ENCODE measurements around the gene TMPRSS6.
"Not testable (repeated sequence)": the region's sequence is repeated elsewhere in the genome, so short reads cannot be mapped to it uniquely, and the experiment has no call there.

The TMPRSS6 gene

DNA sequence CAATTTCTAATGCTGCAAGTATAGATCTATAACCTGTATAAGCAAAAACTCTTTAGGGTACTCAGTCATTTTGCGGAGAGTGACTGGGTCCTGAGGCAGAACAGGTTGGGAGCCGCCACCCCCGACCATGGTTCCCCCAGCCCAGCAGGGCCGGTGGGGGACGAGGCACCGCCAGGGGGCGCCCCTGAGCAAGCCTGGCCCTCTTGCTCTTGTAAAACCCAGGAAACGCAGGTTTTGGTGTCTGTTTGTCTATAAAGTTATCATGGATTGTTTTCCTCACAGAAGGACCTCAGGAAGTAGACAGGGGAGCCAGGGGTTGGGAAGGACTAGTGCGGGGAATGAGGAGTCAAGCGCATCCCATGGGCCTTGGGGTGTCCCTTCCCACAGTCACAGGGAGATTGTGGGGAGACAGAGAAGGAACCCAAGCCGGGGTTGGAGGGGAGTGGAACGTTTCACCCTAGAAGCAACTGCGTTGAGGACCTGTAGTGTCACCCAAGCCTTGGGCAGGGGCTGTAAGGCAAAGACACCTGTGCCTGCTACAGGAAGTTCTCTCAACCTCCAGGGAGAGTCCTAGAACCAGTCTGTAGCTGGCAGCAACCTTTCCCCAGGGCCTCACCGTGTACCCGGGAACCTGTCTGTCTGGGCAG is 31.6 kb downstream of the TMPRSS6 start:
- in situ Hi-C loops (cut with HindIII; ENCODE audit: low pct_ligation_motif_present, low pct_unique_long_range_greater_than_20kb, low sequenced_read_pairs) = no loop called here

DNA sequence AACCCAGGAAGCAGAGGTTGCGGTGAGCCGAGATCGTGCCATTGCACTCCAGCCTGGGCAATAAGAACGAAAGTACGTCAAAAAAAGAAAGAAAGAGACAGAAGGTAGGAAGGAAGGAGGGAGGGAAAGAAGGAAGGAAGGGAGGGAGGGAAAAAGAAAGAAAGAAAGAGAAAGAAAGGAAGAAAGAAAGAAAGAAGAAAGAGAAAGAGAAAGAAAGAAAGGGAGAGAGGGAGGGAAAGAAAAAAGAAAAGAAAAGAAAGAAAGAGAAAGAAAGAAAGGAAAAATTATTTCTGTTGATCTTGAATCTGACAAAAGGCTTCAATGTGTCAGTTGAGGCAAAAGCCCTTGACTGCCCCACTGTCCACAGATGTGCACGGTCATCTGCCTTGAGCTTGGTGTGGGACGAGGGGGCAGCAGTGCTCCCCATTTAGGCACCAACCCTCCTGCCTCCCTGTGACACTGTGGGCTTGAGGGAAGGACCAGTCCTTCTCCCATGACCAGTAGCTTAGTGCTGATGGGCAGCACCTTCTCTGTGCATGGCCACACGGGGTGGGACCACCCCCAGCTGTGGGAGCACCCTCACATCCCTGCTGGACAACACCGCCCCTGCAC is 33.6 kb downstream of the TMPRSS6 start:
- in situ Hi-C loops (cut with HindIII; ENCODE audit: low pct_ligation_motif_present, low pct_unique_long_range_greater_than_20kb, low sequenced_read_pairs) = no loop called here

More for the DNA sequence above, 31.6 kb downstream of the TMPRSS6 start:
- peak; percentile 27 for DNase-seq

DNA sequence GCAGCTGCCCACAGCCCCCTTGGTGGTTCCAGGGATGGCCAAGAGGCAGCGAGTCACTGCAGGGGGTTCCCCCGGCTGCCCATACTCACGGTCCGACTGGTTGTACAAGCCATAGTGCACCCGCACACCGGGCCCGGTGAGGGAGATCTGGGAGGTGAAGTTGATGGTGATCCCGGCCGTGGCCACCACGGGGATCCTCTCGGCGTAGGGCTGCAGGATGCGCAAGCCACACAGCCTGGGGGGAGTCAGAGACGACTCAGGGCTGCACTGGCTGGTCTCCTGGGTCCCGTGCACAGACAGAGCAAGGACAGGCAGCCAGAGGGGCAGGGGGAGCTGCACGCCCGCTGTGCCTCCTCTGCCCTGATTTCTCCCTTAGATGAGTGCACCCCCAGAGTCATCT is 34.5 kb downstream of the TMPRSS6 start:
- in situ Hi-C loops (cut with HindIII; ENCODE audit: low pct_ligation_motif_present, low pct_unique_long_range_greater_than_20kb, low sequenced_read_pairs) = no loop called here
- DNase-seq = no peak

More for the DNA sequence above, 33.6 kb downstream of the TMPRSS6 start:
- DNase-seq = no peak

DNA sequence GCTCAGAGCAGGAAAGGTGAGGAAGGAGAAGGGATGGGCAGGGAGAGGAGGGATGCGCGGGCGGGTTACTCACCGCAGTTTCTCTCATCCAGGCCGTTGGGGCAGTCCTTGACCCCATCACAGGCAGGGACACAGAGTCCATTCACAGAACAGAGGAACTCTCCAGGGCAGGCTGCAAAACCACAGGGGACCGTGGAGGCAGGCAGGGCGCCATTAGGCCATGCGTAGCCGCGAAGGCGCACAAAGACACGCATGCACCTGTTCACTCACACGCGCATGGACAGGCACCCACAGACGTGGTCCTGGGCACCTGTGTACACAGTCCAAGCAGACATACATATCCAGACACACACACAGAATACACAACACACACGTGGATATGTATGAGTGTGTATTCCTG is 35.0 kb downstream of the TMPRSS6 start:
- in situ Hi-C loops (cut with HindIII; ENCODE audit: low pct_ligation_motif_present, low pct_unique_long_range_greater_than_20kb, low sequenced_read_pairs) = no loop called here
- no peak for DNase-seq

DNA sequence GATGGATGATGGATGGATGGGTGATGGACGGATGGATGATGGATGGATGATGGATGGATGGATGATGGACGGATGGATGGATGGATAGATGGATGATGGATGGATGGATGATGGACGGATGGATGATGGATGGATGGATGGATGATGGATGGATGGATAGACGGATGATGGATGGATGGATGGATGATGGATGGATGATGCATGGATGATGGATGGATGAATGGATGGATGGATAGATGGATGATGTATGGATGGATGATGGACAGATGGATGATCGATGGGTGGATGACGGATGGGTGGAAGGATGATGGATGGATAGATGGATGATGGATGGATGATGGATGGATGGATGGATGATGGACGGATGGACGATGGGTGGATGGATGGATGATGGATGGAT is 36.8 kb downstream of the TMPRSS6 start:
- DNase-seq = no peak
- in situ Hi-C loops (cut with HindIII; ENCODE audit: low pct_ligation_motif_present, low pct_unique_long_range_greater_than_20kb, low sequenced_read_pairs) = no loop called here

DNA sequence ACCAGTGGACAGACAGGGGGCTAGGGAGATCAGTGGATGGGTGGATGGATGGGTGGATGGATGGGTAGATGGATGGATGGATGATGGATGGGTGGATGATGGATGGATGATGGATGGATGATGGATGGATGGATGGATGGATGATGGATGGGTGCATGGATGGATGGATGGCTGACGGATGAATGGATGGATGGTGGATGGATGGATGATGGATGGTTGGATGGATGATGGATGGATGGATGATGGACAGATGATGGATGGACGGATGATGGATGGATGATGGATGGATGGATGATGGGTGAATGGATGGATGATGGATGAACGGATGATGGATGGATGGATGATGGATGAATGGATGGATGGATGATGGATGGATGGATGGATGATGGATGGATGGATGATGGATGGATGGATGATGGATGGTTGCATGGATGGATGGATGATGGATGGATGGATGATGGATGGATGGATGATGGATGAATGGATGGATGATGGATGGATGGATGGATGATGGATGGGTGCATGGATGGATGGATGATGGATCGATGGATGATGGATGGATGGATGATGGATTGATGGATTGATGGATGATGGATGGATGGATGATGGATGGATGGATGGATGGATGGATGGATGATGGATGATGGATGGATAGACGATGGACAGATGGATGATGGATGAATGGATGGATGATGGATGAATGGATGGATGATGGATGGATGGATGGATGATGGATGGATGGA is 37.5 kb downstream of the TMPRSS6 start:
- in situ Hi-C loops (cut with HindIII; ENCODE audit: low pct_ligation_motif_present, low pct_unique_long_range_greater_than_20kb, low sequenced_read_pairs); DNase-seq: not testable (repeated sequence)

DNA sequence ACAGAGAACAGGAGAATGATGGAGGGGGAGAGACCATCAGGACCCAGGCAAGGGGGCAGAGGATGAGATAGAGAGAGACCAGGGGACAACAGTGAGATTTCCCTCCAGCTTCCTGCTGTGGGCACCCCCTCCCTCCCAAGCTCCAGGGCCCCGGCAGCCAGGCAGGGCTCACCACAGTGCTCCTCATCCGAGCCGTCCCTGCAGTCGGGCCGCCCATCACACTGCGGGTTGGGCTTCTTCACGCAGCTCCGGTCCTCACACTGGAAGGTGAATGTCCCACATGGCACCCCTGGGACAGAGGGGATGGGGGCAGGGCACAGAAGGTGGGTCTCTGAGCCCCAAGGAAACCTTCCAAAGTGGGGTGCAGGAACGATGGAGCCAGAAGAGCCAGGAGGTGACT is 38.8 kb downstream of the TMPRSS6 start:
- no peak for DNase-seq
- in situ Hi-C loops (cut with HindIII; ENCODE audit: low pct_ligation_motif_present, low pct_unique_long_range_greater_than_20kb, low sequenced_read_pairs) = no loop called here

DNA sequence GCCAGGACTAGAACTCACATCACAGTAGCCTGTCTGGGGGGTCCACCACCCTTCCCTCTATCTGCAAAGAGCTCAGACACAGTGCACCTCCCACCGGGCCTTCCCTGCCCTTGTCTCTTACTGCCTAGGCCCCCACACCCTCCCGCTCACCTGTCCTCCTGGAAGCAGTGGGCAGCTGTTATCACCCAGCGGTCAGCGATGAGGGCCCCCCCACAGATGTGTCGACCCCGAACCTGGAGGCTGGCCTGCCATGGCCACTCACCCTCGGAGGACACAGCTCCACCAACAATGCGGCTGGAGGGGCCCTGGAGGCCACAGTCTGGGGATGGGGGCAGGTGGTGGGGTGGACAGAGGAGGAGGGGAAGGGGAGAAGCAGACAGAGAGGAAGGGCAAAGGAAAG is 39.2 kb downstream of the TMPRSS6 start:
- in situ Hi-C loops (cut with HindIII; ENCODE audit: low pct_ligation_motif_present, low pct_unique_long_range_greater_than_20kb, low sequenced_read_pairs) = no loop called here
- no peak for DNase-seq

DNA sequence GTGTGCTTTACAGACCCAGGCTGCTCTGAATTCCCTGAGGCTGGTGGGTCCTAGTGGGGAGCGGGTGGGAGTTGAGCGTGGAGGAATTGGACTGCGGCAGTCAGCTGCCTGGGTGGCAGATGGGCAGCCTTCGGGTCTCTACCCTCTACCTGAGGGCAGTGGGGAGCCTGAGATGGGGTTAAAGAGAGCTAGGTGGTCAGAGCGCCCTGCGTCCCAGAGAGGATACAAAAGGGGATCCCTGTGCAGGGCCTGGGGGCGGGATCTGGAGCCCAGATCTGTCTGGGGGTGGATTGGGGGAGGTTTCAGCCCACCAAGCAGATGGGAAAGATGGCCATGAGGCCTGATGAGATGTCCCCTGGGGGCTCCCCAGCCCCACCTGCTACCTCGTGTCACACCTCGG is 39.8 kb downstream of the TMPRSS6 start:
- DNase-seq = no peak
- in situ Hi-C loops (cut with HindIII; ENCODE audit: low pct_ligation_motif_present, low pct_unique_long_range_greater_than_20kb, low sequenced_read_pairs) = no loop called here

DNA sequence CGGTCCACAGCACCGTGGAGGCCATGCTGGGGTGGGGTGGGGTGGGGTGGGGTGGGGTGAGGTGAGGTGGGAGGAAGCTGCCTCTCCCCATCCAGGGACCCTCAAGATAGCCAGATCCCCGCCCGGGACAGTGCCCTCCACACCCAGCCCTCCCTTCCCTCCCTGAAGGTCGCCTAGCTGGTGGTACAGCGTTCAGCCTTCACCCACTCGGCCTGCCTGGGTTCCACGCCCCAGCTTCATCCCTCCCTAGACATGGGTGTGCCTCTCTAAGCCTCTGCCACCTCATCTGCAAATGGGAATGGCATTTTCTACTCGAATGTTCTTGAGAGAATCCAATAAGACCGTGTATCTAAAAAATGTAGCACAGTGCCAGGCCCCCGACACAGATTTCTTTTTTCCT is 40.2 kb downstream of the TMPRSS6 start:
- in situ Hi-C loops (cut with HindIII; ENCODE audit: low pct_ligation_motif_present, low pct_unique_long_range_greater_than_20kb, low sequenced_read_pairs) = no loop called here
- DNase-seq = no peak

DNA sequence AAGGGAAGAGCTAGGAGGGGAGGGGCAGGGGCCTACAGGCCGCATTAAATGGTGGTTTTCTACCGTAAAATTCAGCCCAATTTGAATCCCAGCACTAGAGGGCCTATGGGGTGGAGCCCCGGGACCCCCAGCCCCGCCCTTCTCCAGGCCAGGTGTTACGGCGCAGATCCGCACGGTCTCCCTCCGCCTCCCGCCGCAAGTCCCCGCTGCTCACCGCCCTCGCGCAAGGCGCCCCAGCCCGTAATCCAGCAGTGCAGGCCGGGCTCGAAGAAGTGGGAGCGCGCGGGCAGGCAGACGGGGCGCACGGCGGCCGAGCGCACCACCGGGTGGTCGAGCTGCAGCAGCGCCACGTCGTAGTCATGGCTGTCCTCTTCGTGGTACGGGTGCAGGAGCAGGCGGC is 40.7 kb downstream of the TMPRSS6 start:
- DNase-seq = no peak

DNA sequence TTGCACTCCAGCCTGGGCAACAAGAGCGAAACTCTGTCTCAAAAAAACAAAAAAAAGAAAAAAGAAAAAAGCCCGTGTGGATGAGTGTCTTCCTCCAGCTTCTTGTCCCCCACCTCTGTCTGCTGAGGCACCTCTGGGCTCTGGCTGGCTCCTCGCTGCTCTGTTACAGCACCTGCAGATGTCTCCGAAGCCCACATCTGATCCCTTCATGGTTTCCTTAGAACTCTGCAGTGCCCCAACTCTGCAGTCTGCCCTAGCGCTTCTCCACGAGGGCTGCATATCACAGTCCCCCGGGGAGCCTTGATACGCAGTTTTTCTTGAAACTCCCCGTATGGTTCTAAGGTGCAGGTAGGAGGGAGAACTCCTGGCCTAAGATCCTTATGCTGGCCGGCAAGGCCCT is 42.1 kb downstream of the TMPRSS6 start:
- in situ Hi-C loops (cut with HindIII; ENCODE audit: low pct_ligation_motif_present, low pct_unique_long_range_greater_than_20kb, low sequenced_read_pairs) = no loop called here
- no peak for DNase-seq

More for the DNA sequence above, 40.7 kb downstream of the TMPRSS6 start:
- in situ Hi-C loops (cut with HindIII; ENCODE audit: low pct_ligation_motif_present, low pct_unique_long_range_greater_than_20kb, low sequenced_read_pairs) = no loop called here

DNA sequence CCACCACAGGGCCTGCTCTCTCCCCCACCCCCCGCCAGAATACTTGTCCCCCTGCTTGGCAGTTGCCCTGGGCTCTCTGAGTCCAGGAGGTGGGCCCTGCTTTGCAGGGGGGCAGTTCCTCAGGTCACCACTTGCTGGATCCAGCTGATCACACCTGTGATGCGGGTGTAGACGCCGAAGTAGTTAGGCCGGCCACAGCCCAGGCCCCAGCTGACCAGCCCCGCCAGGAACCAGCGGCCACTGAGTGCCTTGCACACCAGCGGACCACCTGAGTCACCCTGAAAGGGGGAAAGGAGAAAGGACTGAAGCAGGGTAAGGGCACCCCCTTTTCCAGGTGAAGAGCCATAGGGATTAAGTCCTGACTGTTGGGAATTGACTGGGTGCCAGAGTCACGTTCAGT is 43.6 kb downstream of the TMPRSS6 start:
- in situ Hi-C loops (cut with HindIII; ENCODE audit: low pct_ligation_motif_present, low pct_unique_long_range_greater_than_20kb, low sequenced_read_pairs) = no loop called here
- DNase-seq = no peak

DNA sequence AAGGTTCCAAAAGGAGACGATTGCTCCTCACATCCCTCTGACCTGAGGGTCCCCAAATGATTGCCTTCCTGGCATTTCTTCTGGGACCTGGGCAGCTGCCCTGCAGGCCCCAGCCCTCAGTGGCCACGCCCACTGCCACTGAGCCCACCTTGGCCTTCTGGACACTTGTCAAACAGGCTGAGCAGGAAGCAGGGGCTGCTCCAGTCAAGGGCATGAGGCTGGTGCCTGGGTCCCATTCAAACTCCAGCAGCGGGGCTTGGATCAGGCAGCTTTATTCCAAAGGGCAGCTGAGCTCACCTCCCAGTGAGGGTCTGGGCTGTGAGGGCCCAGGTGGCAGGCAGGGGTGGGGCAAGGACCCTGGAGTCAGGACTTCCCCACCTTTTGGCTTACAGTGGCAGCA is 44.3 kb downstream of the TMPRSS6 start:
- in situ Hi-C loops (cut with HindIII; ENCODE audit: low pct_ligation_motif_present, low pct_unique_long_range_greater_than_20kb, low sequenced_read_pairs) = no loop called here
- no peak for DNase-seq

DNA sequence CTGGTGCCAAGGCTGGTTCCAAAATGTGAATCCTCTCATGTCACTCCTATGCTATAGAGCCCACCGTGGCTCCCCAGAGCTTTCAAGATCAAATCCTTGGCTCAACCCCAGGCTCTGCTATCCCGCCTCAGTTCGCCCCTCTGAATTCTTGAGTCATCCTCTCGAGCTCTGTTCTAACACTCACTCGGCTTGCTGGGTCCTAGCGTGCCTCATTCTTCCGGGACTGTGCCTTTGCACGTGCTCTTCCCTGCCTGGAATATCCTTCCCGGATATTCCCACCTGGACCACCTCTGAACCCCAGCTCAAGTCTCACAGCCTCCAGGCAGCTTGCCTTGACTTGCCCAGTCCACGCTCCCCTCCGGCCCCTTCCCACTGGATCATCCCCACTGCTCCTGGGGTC is 45.0 kb downstream of the TMPRSS6 start:
- in situ Hi-C loops (cut with HindIII; ENCODE audit: low pct_ligation_motif_present, low pct_unique_long_range_greater_than_20kb, low sequenced_read_pairs) = no loop called here

DNA sequence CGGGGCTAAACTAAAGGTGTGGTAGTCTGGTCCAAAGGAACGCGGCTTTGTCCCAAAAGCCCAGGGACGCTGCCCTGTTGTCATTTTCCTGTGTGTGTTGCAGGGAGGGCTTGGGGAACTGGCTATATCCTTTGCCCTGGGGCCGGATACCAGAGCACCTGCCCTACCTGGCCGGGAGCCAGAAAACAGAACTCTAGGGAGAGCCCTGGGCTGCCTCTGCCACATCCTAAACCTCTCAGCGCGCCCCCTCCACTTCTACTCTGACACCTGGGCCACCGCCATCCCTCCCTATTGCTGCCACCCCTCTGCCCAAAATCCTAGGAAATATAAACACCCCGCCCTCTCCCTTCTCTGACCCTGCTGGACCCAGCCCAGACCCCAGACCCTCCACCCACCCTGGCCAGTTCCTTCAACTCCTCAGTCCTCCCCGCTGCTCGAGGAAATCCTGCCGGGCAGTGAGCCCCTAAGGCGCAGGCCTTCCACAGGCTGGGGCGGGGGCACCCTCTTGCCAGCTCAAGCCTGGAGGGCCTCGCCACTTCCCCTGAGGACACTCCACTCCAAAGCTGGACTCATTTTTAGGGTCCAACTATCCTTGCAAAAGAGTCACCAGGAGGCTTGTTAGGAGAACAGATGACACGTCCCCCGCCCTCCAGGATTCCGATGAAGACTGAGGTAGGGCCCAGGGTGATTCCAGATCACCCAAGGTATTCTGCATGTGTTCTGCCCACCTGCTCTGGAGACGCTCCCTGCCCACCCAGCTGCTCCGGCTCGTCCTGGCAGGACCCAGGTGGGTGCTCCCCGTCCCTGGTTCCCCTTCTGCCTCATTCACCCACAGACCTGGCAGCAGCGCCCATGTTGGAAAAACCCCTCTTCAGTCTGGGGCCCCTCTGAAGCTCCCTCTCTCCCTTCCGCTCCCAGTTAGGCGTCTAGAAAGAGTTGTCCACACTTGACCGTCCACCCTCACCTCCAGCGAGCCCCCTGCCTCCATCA is 45.8 kb downstream of the TMPRSS6 start:
- DNase-seq = no peak
- in situ Hi-C loops (cut with HindIII; ENCODE audit: low pct_ligation_motif_present, low pct_unique_long_range_greater_than_20kb, low sequenced_read_pairs) = no loop called here

More for the DNA sequence above, 45.0 kb downstream of the TMPRSS6 start:
- no peak for DNase-seq

DNA sequence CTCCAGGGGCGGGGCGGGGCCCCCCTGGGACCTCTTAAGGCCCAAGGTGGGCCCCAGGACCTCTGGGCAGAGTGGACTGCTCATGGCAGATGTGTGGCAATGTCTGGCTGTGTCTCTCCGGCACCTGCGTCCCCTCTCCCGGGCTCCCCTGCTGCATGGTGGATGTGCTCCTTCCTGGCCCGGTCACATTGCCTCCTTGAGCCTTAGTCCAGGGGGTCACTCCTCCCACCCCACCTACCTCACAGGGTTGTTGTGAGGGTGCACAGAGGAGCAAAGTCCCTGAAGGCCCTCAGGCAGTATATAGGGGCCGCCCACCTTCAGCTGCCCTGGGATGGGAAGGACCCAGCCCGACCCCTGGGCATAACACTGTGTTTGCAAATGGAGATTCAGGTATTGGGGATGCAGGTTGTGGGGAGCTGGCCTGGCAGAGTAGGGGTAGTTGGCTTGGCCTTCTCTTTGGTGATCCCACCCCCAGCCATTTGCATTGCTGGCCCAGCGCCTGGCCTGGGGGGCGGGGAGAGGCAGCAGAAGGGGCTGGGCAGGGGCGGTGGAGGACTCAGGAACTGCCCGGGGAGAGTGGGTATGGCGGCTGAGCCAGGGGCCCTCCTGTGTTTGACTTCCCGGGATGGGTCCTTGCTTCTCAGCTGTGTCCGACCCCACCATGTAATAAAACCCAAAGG is 46.7 kb downstream of the TMPRSS6 start:
- in situ Hi-C loops (cut with HindIII; ENCODE audit: low pct_ligation_motif_present, low pct_unique_long_range_greater_than_20kb, low sequenced_read_pairs) = no loop called here
- DNase-seq = no peak

DNA sequence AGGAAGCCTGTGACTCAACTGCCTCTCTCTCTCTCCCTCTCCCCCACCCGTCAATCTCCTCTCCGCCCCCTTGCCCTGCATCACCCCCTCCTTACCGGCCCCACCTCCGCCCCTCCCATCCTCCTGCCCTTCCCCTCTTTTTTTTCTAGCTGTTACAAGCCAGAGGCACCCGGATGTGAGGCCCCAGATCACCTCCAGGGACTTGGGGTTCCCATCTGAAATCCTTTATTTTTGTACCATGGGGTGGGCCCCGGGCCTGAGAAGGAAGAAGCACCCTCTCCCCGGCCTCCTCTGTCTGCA is 47.2 kb downstream of the TMPRSS6 start:
- in situ Hi-C loops (cut with HindIII; ENCODE audit: low pct_ligation_motif_present, low pct_unique_long_range_greater_than_20kb, low sequenced_read_pairs) = no loop called here

More for the DNA sequence above, 47.2 kb downstream of the TMPRSS6 start:
- DNase-seq = no peak

Measured in ACHN (cell line).